IMR-90 (cell line): Measurements from ENCODE around the gene UBE3A. TPM values are rescaled to one million over a fixed set of nuclear protein-coding genes. Genes with fewer than 3 reads are reported as not detected.

Source experiments
- ATAC-seq: fragments of 200-7000 bp; cut with Tn5 transposase; 2 replicates; pipeline ENCODE4 v1.9.1; 2020; ENCODE audit warnings: low read depth, mild to moderate bottlenecking, moderate library complexity
- BruUV-seq: library from RNA; stranded (reverse); fragments of 400-500 nt; replicated peaks from 2 replicates; lab custom pipeline; 2021; lab: Mats Ljungman, UMichigan
- CTCF ChIA-PET: fragments of 300-600 bp; formaldehyde crosslinking; extraction: SDS; loops from one replicate; lab custom pipeline; 2021; ENCODE audit warnings: antibody characterized with exemption; lab: Yijun Ruan, JAX
- POLR2A ChIA-PET: fragments of 300-600 bp; sonication (Branson Sonifier 250); formaldehyde crosslinking; loops from one replicate; lab custom pipeline; 2022; ENCODE audit warnings: antibody characterized with exemption; ENCODE audit not compliant: unreplicated experiment; lab: Charles Lee
- DNase-seq: peaks from one replicate; pipeline ENCODE4 v3.0.0; 2013
- H2AFZ ChIP-seq: replicated peaks from 2 replicates; pipeline ENCODE3; 2013; ENCODE audit warnings: low read length, mild to moderate bottlenecking; ENCODE audit not compliant: poor library complexity
- H2AK5ac ChIP-seq: 2 replicates; pipeline ENCODE4 v1.6.1; 2013; ENCODE audit warnings: low read depth, low read length, inconsistent platforms
- H2AK9ac ChIP-seq: replicated peaks from 2 replicates; pipeline ENCODE3; 2013; ENCODE audit warnings: mild to moderate bottlenecking, low read depth, low read length, moderate library complexity; ENCODE audit not compliant: poor library complexity
- H2BK120ac ChIP-seq: 2 replicates; pipeline ENCODE4 v1.6.1; 2013; ENCODE audit warnings: low read depth, low read length, inconsistent platforms
- H2BK15ac ChIP-seq: 3 replicates; pipeline ENCODE4 v1.6.1; 2013; ENCODE audit warnings: low read depth, low read length, inconsistent platforms
- H2BK20ac ChIP-seq: 2 replicates; pipeline ENCODE4 v1.6.1; 2013; ENCODE audit warnings: low read depth, mild to moderate bottlenecking, inconsistent platforms, low read length, moderate library complexity
- H2BK5ac ChIP-seq: 2 replicates; pipeline ENCODE4 v1.6.1; 2013; ENCODE audit warnings: mild to moderate bottlenecking, low read depth, low read length, inconsistent platforms; ENCODE audit not compliant: poor library complexity, severe bottlenecking
- H3K14ac ChIP-seq: replicated peaks from 2 replicates; pipeline ENCODE4 v1.6.1; 2013; ENCODE audit warnings: low read depth, low read length, inconsistent platforms
- H3K18ac ChIP-seq: 2 replicates; pipeline ENCODE4 v1.6.1; 2013; ENCODE audit warnings: low read depth, low read length, control low read depth
- H3K23ac ChIP-seq: 2 replicates; pipeline ENCODE4 v1.6.1; 2013; ENCODE audit warnings: low read depth, low read length, inconsistent platforms
- H3K27ac ChIP-seq: 2 replicates; pipeline ENCODE4 v1.5.1; 2013; ENCODE audit warnings: mild to moderate bottlenecking, control low read depth, low read length; ENCODE audit not compliant: insufficient read depth
- H3K27me3 ChIP-seq: 2 replicates; pipeline ENCODE4 v1.6.1; 2013; ENCODE audit warnings: low read length; ENCODE audit not compliant: control insufficient read depth, insufficient read depth
- H3K36me3 ChIP-seq: 2 replicates; pipeline ENCODE4 v1.6.1; 2013; ENCODE audit warnings: low read length, mixed read lengths; ENCODE audit not compliant: control insufficient read depth, insufficient read depth
- H3K4ac ChIP-seq: 2 replicates; pipeline ENCODE4 v1.6.1; 2013; ENCODE audit warnings: low read depth, low read length, inconsistent platforms
- H3K4me1 ChIP-seq: 2 replicates; pipeline ENCODE4 v1.6.1; 2013; ENCODE audit warnings: low read length, mixed read lengths; ENCODE audit not compliant: control insufficient read depth, insufficient read depth
- H3K4me2 ChIP-seq: 2 replicates; pipeline ENCODE4 v1.6.1; 2013; ENCODE audit warnings: low read depth, mild to moderate bottlenecking, control low read depth, low read length, moderate library complexity
- H3K4me3 ChIP-seq: 2 replicates; pipeline ENCODE4 v1.5.1; 2013; ENCODE audit warnings: low read depth, mild to moderate bottlenecking, control low read depth, low read length, moderate library complexity; ENCODE audit not compliant: insufficient read depth
- H3K56ac ChIP-seq: 2 replicates; pipeline ENCODE4 v1.6.1; 2013; ENCODE audit warnings: low read length, inconsistent platforms; ENCODE audit not compliant: insufficient read depth; ENCODE audit errors: extremely low read depth
- H3K79me1 ChIP-seq, 2 experiments: 2 replicates each; pipeline ENCODE4 v1.6.1; 2013; ENCODE audit warnings: low read length in 2 of 2, inconsistent platforms in 1 of 2, low read depth in 1 of 2
- H3K9ac ChIP-seq: 2 replicates; pipeline ENCODE4 v1.6.1; 2013; ENCODE audit warnings: low read depth, low read length, control low read depth
- H3K9me1 ChIP-seq: 2 replicates; pipeline ENCODE4 v1.6.1; 2013; ENCODE audit warnings: low read length, inconsistent platforms; ENCODE audit not compliant: insufficient read depth
- H3K9me3 ChIP-seq: 2 replicates; pipeline ENCODE4 v1.6.1; 2013; ENCODE audit warnings: low read length; ENCODE audit not compliant: control insufficient read depth, insufficient read depth
- H4K20me1 ChIP-seq: 2 replicates; pipeline ENCODE4 v1.6.1; 2013; ENCODE audit warnings: low read length, inconsistent platforms; ENCODE audit not compliant: insufficient read depth
- H4K5ac ChIP-seq: 2 replicates; pipeline ENCODE4 v1.6.1; 2013; ENCODE audit warnings: mild to moderate bottlenecking, low read depth, low read length, control low read depth
- H4K8ac ChIP-seq, 2 experiments: 2 replicates each; pipeline ENCODE4 v1.6.1; 2013; ENCODE audit warnings: low read depth in 2 of 2, low read length in 2 of 2, control low read depth in 1 of 2, inconsistent platforms in 1 of 2
- H4K91ac ChIP-seq: 2 replicates; pipeline ENCODE4 v1.6.1; 2013; ENCODE audit warnings: low read depth, low read length, inconsistent platforms; ENCODE audit not compliant: insufficient read depth
- BHLHE40 ChIP-seq: fragments of 150-350 bp; IDR thresholded peaks from 2 replicates; pipeline ENCODE4 v1.6.1; 2016; ENCODE audit warnings: mild to moderate bottlenecking, low read depth, low read length
- CEBPB ChIP-seq: IDR thresholded peaks from 2 replicates; pipeline ENCODE4 v1.6.1; 2012; ENCODE audit warnings: low read depth, low read length, improper control_type of control experiment
- CHD1 ChIP-seq: IDR thresholded peaks from 2 replicates; pipeline ENCODE4 v1.6.1; 2012; ENCODE audit warnings: low read depth, low read length, improper control_type of control experiment
- FOS ChIP-seq: fragments of 150-350 bp; IDR thresholded peaks from 2 replicates; pipeline ENCODE4 v1.6.1; 2016; ENCODE audit warnings: low read depth, low read length
- MAFK ChIP-seq: IDR thresholded peaks from 2 replicates; pipeline ENCODE4 v1.6.1; 2012; ENCODE audit warnings: low read depth, low read length, improper control_type of control experiment
- MAZ ChIP-seq: IDR thresholded peaks from 2 replicates; pipeline ENCODE4 v1.6.1; 2012; ENCODE audit warnings: low read depth, mild to moderate bottlenecking, low read length, improper control_type of control experiment, moderate library complexity, borderline replicate concordance
- MXI1 ChIP-seq: IDR thresholded peaks from 2 replicates; pipeline ENCODE4 v1.6.1; 2012; ENCODE audit warnings: low read depth, mild to moderate bottlenecking, low read length, moderate library complexity, borderline replicate concordance
- NFE2L2 ChIP-seq: fragments of 150-350 bp; IDR thresholded peaks from 2 replicates; pipeline ENCODE4 v1.6.1; 2016; ENCODE audit warnings: low read depth, mild to moderate bottlenecking, low read length
- POLR2A ChIP-seq: IDR thresholded peaks from 2 replicates; pipeline ENCODE4 v1.6.1; 2012; ENCODE audit warnings: mild to moderate bottlenecking, low read depth, low read length
- RCOR1 ChIP-seq: IDR thresholded peaks from 2 replicates; pipeline ENCODE4 v1.6.1; 2012; ENCODE audit warnings: mild to moderate bottlenecking, low read length, improper control_type of control experiment; ENCODE audit not compliant: insufficient replicate concordance
- RFX5 ChIP-seq: IDR thresholded peaks from 2 replicates; pipeline ENCODE4 v1.8.0; 2012; ENCODE audit warnings: low read depth, mild to moderate bottlenecking, low read length, moderate library complexity
- SMC3 ChIP-seq: fragments of 150-350 bp; IDR thresholded peaks from 2 replicates; pipeline ENCODE4 v1.6.1; 2016; ENCODE audit warnings: low read depth, mild to moderate bottlenecking, antibody characterized with exemption, low read length, moderate library complexity
- WGBS, 2 experiments: methylation state at CpG; one replicate each; pipeline versions ENCODE4 v1.1.5 to v1.1.7; 2013; ENCODE audit warnings: missing lambda C conversion rate in 2 of 2; ENCODE audit not compliant: insufficient read length in 1 of 2; ENCODE audit errors: extremely low coverage in 2 of 2; 5-methylcytosine and 5-hydroxymethylcytosine counted together
- dilution Hi-C: fragments of 300-500 bp; cut with HindIII; formaldehyde crosslinking; loops from one replicate; pipeline ENCODE4 v1.14.3; 2018; ENCODE audit warnings: low sequenced_read_pairs; ENCODE audit not compliant: unreplicated experiment
- in situ Hi-C: fragments of 300-500 bp; cut with MboI; formaldehyde crosslinking; loops from 3 replicates; pipeline ENCODE4 v1.14.3; 2019; ENCODE audit warnings: low sequenced_read_pairs, inconsistent platforms, mixed read lengths
- intact Hi-C: fragments of 100-400 bp; cut with micrococcal nuclease; formaldehyde crosslinking; loops from 2 replicates; pipeline ENCODE4 v1.10.0; 2022
- polyA plus RNA-seq, 3 experiments: library from polyadenylated mRNA; depleted of rRNA; stranded (reverse); fragments of >200 nt; gene quantifications; 2 replicates each; pipeline ENCODE4 v1.2.3, GENCODE V29; 2012; ENCODE audit warnings: low replicate concordance in 1 of 3
- total RNA-seq: library from RNA; depleted of rRNA; stranded (reverse); fragments of >200 nt; gene quantifications from 2 replicates; pipeline ENCODE4 v1.2.3, GENCODE V29; 2012
- TF ChIP-seq, protein P1 (sequence below): fragments of 150-350 bp; IDR thresholded peaks from 2 replicates; pipeline ENCODE4 v1.6.1; 2016; ENCODE audit warnings: low read depth, mild to moderate bottlenecking, low read length, moderate library complexity, borderline replicate concordance
- TF ChIP-seq, protein P2 (sequence below): fragments of 150-350 bp; IDR thresholded peaks from 2 replicates; pipeline ENCODE4 v1.6.1; 2017; ENCODE audit warnings: mild to moderate bottlenecking, antibody characterized with exemption, low read length, low read depth

The UBE3A gene
- total and polyA plus RNA-seq, 2 of the 4 experiments (the other 2 are of a cell fraction), result 19.3 to 53.2 TPM

DNA sequence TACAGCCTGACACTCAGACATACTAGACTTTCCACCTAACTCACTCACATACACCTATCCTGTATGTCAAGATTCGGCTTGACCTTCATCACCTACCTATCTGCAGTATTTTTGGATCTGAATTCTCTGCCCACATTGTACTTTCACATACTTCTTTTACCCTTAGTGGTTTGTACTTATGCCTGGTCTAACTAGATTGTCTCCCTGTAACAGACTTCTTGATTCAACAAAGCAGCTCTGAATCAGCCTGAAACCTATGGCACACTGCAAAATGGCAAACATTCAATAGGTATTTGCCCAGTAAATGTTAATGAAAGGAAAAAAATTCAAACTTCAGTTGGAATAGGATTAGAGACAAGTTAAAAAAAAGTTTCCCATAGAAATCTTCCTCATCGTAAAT lies 106.5 kb downstream of the UBE3A start:
- H2AK5ac ChIP-seq, result no peak overlapping the region
- dilution Hi-C loops, result no loop called here
- H3K4me2 ChIP-seq, result no peak overlapping the region
- CTCF ChIA-PET, result interaction anchor here (1.3 kb wide), 1 partner anchor 11 kb away, joined by 3 read pairs; no protein-coding TSS in a partner anchor
- POLR2A ChIA-PET, result no interaction called here
- no peaks in the 10 kb centered on the region for H4K20me1 ChIP-seq
- H3K79me1 ChIP-seq, result no peaks in the 10 kb centered on the region
- no peak overlapping the region for H2BK120ac ChIP-seq
- no peaks in the 10 kb centered on the region for H3K9me1 ChIP-seq
- intact Hi-C loops, result no loop called here
- no peak overlapping the region for H3K23ac ChIP-seq
- H3K56ac ChIP-seq, result no peak overlapping the region
- H3K9ac ChIP-seq, result no peak overlapping the region
- no CpG with 5 or more reads among the region's 2 CpGs for WGBS, 2 experiments
- peaks cover 7% of the 10 kb centered on the region for H3K36me3 ChIP-seq
- H2BK15ac ChIP-seq, result no peak overlapping the region
- no peak overlapping the region for H2AFZ ChIP-seq
- BruUV-seq, result no TSS peak
- H3K4me3 ChIP-seq, result no peak overlapping the region
- H2BK5ac ChIP-seq, result no peak overlapping the region
- H3K18ac ChIP-seq, result no peak overlapping the region
- no peaks in the 10 kb centered on the region for H3K27me3 ChIP-seq
- H2AK9ac ChIP-seq, result no peak overlapping the region
- in situ Hi-C loops, result loop anchor here (10.0 kb wide), 1 partner anchor 102 kb away; the partner anchor contains the start of gene UBE3A
- ATAC-seq (no peak), DNase-seq (no peak)
- no peak overlapping the region for H4K91ac ChIP-seq
- H3K14ac ChIP-seq, result no peak overlapping the region
- no peak overlapping the region for H3K27ac ChIP-seq
- TF ChIP-seq CHD1, result no peak
- TF ChIP-seq CEBPB, result no peak
- TF ChIP-seq MAZ, result no peak
- TF ChIP-seq, protein P1, sequence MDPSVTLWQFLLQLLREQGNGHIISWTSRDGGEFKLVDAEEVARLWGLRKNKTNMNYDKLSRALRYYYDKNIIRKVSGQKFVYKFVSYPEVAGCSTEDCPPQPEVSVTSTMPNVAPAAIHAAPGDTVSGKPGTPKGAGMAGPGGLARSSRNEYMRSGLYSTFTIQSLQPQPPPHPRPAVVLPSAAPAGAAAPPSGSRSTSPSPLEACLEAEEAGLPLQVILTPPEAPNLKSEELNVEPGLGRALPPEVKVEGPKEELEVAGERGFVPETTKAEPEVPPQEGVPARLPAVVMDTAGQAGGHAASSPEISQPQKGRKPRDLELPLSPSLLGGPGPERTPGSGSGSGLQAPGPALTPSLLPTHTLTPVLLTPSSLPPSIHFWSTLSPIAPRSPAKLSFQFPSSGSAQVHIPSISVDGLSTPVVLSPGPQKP, result no peak
- TF ChIP-seq BHLHE40, result no peak
- no peak for TF ChIP-seq MAFK
- no peak for TF ChIP-seq POLR2A
- no peak for TF ChIP-seq MXI1
- no peak for TF ChIP-seq NFE2L2
- TF ChIP-seq SMC3, result no peak
- TF ChIP-seq FOS, result no peak
- no peak for TF ChIP-seq RFX5
- no peak for TF ChIP-seq RCOR1
- TF ChIP-seq, protein P2, sequence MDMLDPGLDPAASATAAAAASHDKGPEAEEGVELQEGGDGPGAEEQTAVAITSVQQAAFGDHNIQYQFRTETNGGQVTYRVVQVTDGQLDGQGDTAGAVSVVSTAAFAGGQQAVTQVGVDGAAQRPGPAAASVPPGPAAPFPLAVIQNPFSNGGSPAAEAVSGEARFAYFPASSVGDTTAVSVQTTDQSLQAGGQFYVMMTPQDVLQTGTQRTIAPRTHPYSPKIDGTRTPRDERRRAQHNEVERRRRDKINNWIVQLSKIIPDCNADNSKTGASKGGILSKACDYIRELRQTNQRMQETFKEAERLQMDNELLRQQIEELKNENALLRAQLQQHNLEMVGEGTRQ, result no peak
- H3K9me3 ChIP-seq, result no peaks in the 10 kb centered on the region
- no peak overlapping the region for H3K4ac ChIP-seq
- no peak overlapping the region for H4K8ac ChIP-seq
- H3K4me1 ChIP-seq, result no peaks in the 10 kb centered on the region
- no peak overlapping the region for H2BK20ac ChIP-seq
- no peak overlapping the region for H4K5ac ChIP-seq
